ENCODE data around the gene DLL4. TPM values are rescaled to one million over a fixed set of nuclear protein-coding genes. Genes with fewer than 3 reads are reported as not detected.

DLL4 gene
- total RNA-seq, 1 donor from 2014 or later, result 11.5 TPM

GRCh38 chr15:40893733-40894680, 35.1 kb upstream of the DLL4 start, which contains the start of gene VPS18:
Gene VPS18, plus strand, starts transcription at chr15:40894450. Its CDS starts 319 bp downstream, at chr15:40894769.
- peaks cover 15 to 25% (median 15%) of the 10 kb centered on the region in 3 donors for H3K4me1 ChIP-seq (ENCODE audit: control insufficient read depth in 3 of 3, insufficient read depth in 3 of 3, low read length in 3 of 3)
- no peaks in the 10 kb centered on the region for H3K27me3 ChIP-seq (ENCODE audit: control insufficient read depth in 3 of 3, insufficient read depth in 3 of 3, low read length in 3 of 3)
- peak within 1 kb of the TSS; percentile 97 for H3K27ac ChIP-seq (ENCODE audit: low read depth, low read length)
- peaks cover 12 to 14% (median 14%) of the 10 kb centered on the region in 3 donors for H3K36me3 ChIP-seq (ENCODE audit: control insufficient read depth in 3 of 3, insufficient read depth in 3 of 3, low read length in 3 of 3)
- peak within 1 kb of the TSS; percentile 88 to 96 (median 94) for H3K4me3 ChIP-seq (ENCODE audit: low read length in 3 of 3)
- peak within 1 kb of the TSS; percentile 90 to 95 (median 94) for H3K9ac ChIP-seq (ENCODE audit: low read depth in 1 of 3, low read length in 3 of 3)
- H3K9me3 ChIP-seq (ENCODE audit: control insufficient read depth in 3 of 3, low read length in 3 of 3), result no peaks in the 10 kb centered on the region

- Histone ChIP-seq H3K27ac (ENCODE audit: low read depth, low read length) (peak overlapping the region; percentile 97), H3K27me3 (ENCODE audit: control insufficient read depth in 3 of 3, insufficient read depth in 3 of 3, low read length in 3 of 3) (no peaks in the 10 kb centered on the region), H3K4me3 (ENCODE audit: low read length in 3 of 3) (peak overlapping the region; percentile 88 to 96 (median 94)), H3K9me3 (ENCODE audit: control insufficient read depth in 3 of 3, low read length in 3 of 3) (no peaks in the 10 kb centered on the region), H3K36me3 (ENCODE audit: control insufficient read depth in 3 of 3, insufficient read depth in 3 of 3, low read length in 3 of 3) (peaks cover 20 to 23% (median 22%) of the 10 kb centered on the region in 3 donors), H3K9ac (ENCODE audit: low read depth in 1 of 3, low read length in 3 of 3) (peak overlapping the region; percentile 90 to 95 (median 94)), H3K4me1 (ENCODE audit: control insufficient read depth in 3 of 3, insufficient read depth in 3 of 3, low read length in 3 of 3) (peaks cover 15 to 25% (median 15%) of the 10 kb centered on the region in 3 donors)
These were observed 34.3 kb upstream of the DLL4 start for GRCh38 chr15:40894681-40895448.

DNA sequence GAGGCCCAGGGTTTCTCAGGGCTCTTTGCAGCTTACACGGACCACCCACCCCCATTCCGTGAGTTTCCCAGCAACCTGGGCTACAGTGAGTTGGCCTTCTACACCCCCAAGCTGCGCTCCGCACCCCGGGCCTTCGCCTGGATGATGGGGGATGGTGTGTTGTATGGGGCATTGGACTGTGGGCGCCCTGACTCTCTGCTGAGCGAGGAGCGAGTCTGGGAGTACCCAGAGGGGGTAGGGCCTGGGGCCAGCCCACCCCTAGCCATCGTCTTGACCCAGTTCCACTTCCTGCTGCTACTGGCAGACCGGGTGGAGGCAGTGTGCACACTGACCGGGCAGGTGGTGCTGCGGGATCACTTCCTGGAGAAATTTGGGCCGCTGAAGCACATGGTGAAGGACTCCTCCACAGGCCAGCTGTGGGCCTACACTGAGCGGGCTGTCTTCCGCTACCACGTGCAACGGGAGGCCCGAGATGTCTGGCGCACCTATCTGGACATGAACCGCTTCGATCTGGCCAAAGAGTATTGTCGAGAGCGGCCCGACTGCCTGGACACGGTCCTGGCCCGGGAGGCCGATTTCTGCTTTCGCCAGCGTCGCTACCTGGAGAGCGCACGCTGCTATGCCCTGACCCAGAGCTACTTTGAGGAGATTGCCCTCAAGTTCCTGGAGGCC, 29.5 kb upstream of the DLL4 start:
- Histone ChIP-seq H3K9me3 (ENCODE audit: control insufficient read depth in 3 of 3, low read length in 3 of 3) (no peaks in the 10 kb centered on the region), H3K9ac (ENCODE audit: low read depth in 1 of 3, low read length in 3 of 3) (no peak overlapping the region), H3K27me3 (ENCODE audit: control insufficient read depth in 3 of 3, insufficient read depth in 3 of 3, low read length in 3 of 3) (no peaks in the 10 kb centered on the region), H3K36me3 (ENCODE audit: control insufficient read depth in 3 of 3, insufficient read depth in 3 of 3, low read length in 3 of 3) (peaks cover 47 to 51% (median 48%) of the 10 kb centered on the region in 3 donors), H3K4me3 (ENCODE audit: low read length in 3 of 3) (no peak overlapping the region), H3K27ac (ENCODE audit: low read depth, low read length) (no peak overlapping the region), H3K4me1 (ENCODE audit: control insufficient read depth in 3 of 3, insufficient read depth in 3 of 3, low read length in 3 of 3) (peaks cover 20 to 33% (median 21%) of the 10 kb centered on the region in 3 donors)

GRCh38 chr15:40900256-40901052, 28.7 kb upstream of the DLL4 start:
- H3K4me3 ChIP-seq (ENCODE audit: low read length in 3 of 3), result no peak overlapping the region
- H3K9me3 ChIP-seq (ENCODE audit: control insufficient read depth in 3 of 3, low read length in 3 of 3), result no peaks in the 10 kb centered on the region
- H3K4me1 ChIP-seq (ENCODE audit: control insufficient read depth in 3 of 3, insufficient read depth in 3 of 3, low read length in 3 of 3), result peaks cover 16 to 30% (median 18%) of the 10 kb centered on the region in 3 donors
- no peak overlapping the region for H3K27ac ChIP-seq (ENCODE audit: low read depth, low read length)
- H3K36me3 ChIP-seq (ENCODE audit: control insufficient read depth in 3 of 3, insufficient read depth in 3 of 3, low read length in 3 of 3), result peaks cover 47 to 51% (median 48%) of the 10 kb centered on the region in 3 donors
- no peaks in the 10 kb centered on the region for H3K27me3 ChIP-seq (ENCODE audit: control insufficient read depth in 3 of 3, insufficient read depth in 3 of 3, low read length in 3 of 3)
- H3K9ac ChIP-seq (ENCODE audit: low read depth in 1 of 3, low read length in 3 of 3), result no peak overlapping the region

DNA sequence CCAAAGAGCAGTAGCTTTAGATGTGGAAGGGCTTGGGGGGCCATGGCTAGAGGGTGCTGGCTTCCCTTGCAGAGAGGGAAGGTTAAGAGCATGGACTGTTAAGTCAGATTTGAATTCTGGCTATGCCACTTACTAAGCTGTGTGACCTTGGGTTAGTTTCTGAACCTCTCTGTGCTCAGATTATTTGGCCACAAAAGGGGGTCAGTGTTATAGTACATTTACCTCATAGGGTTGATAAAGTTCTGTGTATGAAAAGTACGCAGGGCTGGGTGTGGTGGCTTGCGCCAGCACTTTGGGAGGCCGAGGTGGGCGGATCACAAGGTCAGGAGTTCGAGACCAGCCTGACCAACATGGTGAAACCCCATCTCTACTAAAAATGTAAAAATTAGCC, 28.1 kb upstream of the DLL4 start:
- Histone ChIP-seq H3K4me1 (ENCODE audit: control insufficient read depth in 3 of 3, insufficient read depth in 3 of 3, low read length in 3 of 3) (peaks cover 20 to 30% (median 22%) of the 10 kb centered on the region in 3 donors), H3K36me3 (ENCODE audit: control insufficient read depth in 3 of 3, insufficient read depth in 3 of 3, low read length in 3 of 3) (peaks cover 43 to 46% (median 46%) of the 10 kb centered on the region in 3 donors), H3K27ac (ENCODE audit: low read depth, low read length) (no peak overlapping the region), H3K9ac (ENCODE audit: low read depth in 1 of 3, low read length in 3 of 3) (no peak overlapping the region), H3K9me3 (ENCODE audit: control insufficient read depth in 3 of 3, low read length in 3 of 3) (no peaks in the 10 kb centered on the region), H3K4me3 (ENCODE audit: low read length in 3 of 3) (no peak overlapping the region), H3K27me3 (ENCODE audit: control insufficient read depth in 3 of 3, insufficient read depth in 3 of 3, low read length in 3 of 3) (no peaks in the 10 kb centered on the region)

DNA sequence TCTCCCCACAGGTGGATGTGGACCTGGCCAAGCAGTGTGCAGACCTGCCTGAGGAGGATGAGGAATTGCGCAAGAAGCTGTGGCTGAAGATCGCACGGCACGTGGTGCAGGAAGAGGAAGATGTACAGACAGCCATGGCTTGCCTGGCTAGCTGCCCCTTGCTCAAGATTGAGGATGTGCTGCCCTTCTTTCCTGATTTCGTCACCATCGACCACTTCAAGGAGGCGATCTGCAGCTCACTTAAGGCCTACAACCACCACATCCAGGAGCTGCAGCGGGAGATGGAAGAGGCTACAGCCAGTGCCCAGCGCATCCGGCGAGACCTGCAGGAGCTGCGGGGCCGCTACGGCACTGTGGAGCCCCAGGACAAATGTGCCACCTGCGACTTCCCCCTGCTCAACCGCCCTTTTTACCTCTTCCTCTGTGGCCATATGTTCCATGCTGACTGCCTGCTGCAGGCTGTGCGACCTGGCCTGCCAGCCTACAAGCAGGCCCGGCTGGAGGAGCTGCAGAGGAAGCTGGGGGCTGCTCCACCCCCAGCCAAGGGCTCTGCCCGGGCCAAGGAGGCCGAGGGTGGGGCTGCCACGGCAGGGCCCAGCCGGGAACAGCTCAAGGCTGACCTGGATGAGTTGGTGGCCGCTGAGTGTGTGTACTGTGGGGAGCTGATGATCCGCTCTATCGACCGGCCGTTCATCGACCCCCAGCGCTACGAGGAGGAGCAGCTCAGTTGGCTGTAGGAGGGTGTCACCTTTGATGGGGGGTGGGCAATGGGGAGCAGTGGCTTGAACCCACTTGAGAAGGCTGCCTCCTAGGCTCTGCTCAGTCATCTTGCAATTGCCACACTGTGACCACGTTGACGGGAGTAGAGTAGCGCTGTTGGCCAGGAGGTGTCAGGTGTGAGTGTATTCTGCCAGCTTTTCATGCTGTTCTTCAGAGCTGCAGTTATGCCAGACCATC, 26.3 kb upstream of the DLL4 start:
- Histone ChIP-seq H3K9ac (ENCODE audit: low read depth in 1 of 3, low read length in 3 of 3) (peak overlapping the region in 1 of 3 donors; percentile 33), H3K27me3 (ENCODE audit: control insufficient read depth in 3 of 3, insufficient read depth in 3 of 3, low read length in 3 of 3) (no peaks in the 10 kb centered on the region), H3K9me3 (ENCODE audit: control insufficient read depth in 3 of 3, low read length in 3 of 3) (no peaks in the 10 kb centered on the region), H3K36me3 (ENCODE audit: control insufficient read depth in 3 of 3, insufficient read depth in 3 of 3, low read length in 3 of 3) (peaks cover 40 to 43% (median 42%) of the 10 kb centered on the region in 3 donors), H3K4me1 (ENCODE audit: control insufficient read depth in 3 of 3, insufficient read depth in 3 of 3, low read length in 3 of 3) (peaks cover 34 to 47% (median 40%) of the 10 kb centered on the region in 3 donors), H3K4me3 (ENCODE audit: low read length in 3 of 3) (no peak overlapping the region), H3K27ac (ENCODE audit: low read depth, low read length) (no peak overlapping the region)

GRCh38 chr15:40904552-40905201, 24.5 kb upstream of the DLL4 start:
- H3K36me3 ChIP-seq (ENCODE audit: control insufficient read depth in 3 of 3, insufficient read depth in 3 of 3, low read length in 3 of 3), result peaks cover 29 to 31% (median 31%) of the 10 kb centered on the region in 3 donors
- no peaks in the 10 kb centered on the region for H3K27me3 ChIP-seq (ENCODE audit: control insufficient read depth in 3 of 3, insufficient read depth in 3 of 3, low read length in 3 of 3)
- peaks cover 41 to 57% (median 48%) of the 10 kb centered on the region in 3 donors for H3K4me1 ChIP-seq (ENCODE audit: control insufficient read depth in 3 of 3, insufficient read depth in 3 of 3, low read length in 3 of 3)
- no peak overlapping the region for H3K27ac ChIP-seq (ENCODE audit: low read depth, low read length)
- H3K9ac ChIP-seq (ENCODE audit: low read depth in 1 of 3, low read length in 3 of 3), result peak overlapping the region in 1 of 3 donors; percentile 25
- no peaks in the 10 kb centered on the region for H3K9me3 ChIP-seq (ENCODE audit: control insufficient read depth in 3 of 3, low read length in 3 of 3)
- no peak overlapping the region for H3K4me3 ChIP-seq (ENCODE audit: low read length in 3 of 3)

Data from skeletal muscle tissue (tissue), 4 donors.